Endothelial cell of umbilical vein (primary cell): ENCODE results near the gene SBDS. TPM values are rescaled to one million over a fixed set of nuclear protein-coding genes. Genes with fewer than 3 reads are reported as not detected.
"Not testable (repeated sequence)": the region's sequence is repeated elsewhere in the genome, so short reads cannot be mapped to it uniquely, and the experiment has no call there.

ENCODE experiments used
- BruUV-seq: library from RNA; stranded (reverse); fragments of 400-500 nt; replicated peaks from 2 replicates; lab custom pipeline; 2021; lab: Mats Ljungman, UMichigan
- CTCF ChIA-PET: fragments of 300-600, 350-600 bp; sonication (Branson Sonifier 250); formaldehyde crosslinking; loops from one replicate; lab custom pipeline; 2021; ENCODE audit warnings: antibody characterized with exemption, inconsistent platforms; lab: Charles Lee
- POLR2A ChIA-PET: fragments of 300-600, 350-600 bp; sonication (Branson Sonifier 250); formaldehyde crosslinking; loops from one replicate; lab custom pipeline; 2021; ENCODE audit warnings: antibody characterized with exemption, inconsistent platforms; lab: Charles Lee
- DNase-seq: peaks from one replicate; pipeline ENCODE4 v3.0.0-alpha.2; 2011; ENCODE audit warnings: low read depth, low spot score
- FAIRE-seq: peaks from 2 replicates; lab custom pipeline; 2011; peaks lifted over from hg19 to GRCh38; lab: Jason Lieb, UNC
- H2AFZ ChIP-seq: 2 replicates; pipeline ENCODE4 v1.6.0; 2012; ENCODE audit warnings: low read depth, low read length, control low read depth, inconsistent platforms
- H3K27ac ChIP-seq: 2 replicates; pipeline ENCODE4 v1.5.1; 2011; ENCODE audit warnings: low read depth, mild to moderate bottlenecking, control low read depth, low read length, moderate library complexity; ENCODE audit not compliant: insufficient read depth
- H3K27me3 ChIP-seq, 2 experiments: 2 replicates each; pipeline versions ENCODE4 v1.6.0 to v1.6.1; 2011; ENCODE audit warnings: low read length in 2 of 2, mixed read lengths in 1 of 2; ENCODE audit not compliant: control insufficient read depth in 2 of 2, insufficient read depth in 2 of 2
- H3K36me3 ChIP-seq, 2 experiments: 2 replicates in 1 of 2; 3 replicates in 1 of 2; pipeline ENCODE4 v1.5.1; 2011; ENCODE audit warnings: low read length in 2 of 2, mild to moderate bottlenecking in 1 of 2, moderate library complexity in 1 of 2; ENCODE audit not compliant: control insufficient read depth in 2 of 2, insufficient read depth in 2 of 2; ENCODE audit errors: extremely low read depth in 1 of 2
- H3K4me1 ChIP-seq: 3 replicates; pipeline ENCODE4 v1.5.1; 2011; ENCODE audit warnings: mild to moderate bottlenecking, low read length; ENCODE audit not compliant: control insufficient read depth, insufficient read depth; ENCODE audit errors: extremely low read depth
- H3K4me2 ChIP-seq: 2 replicates; pipeline ENCODE4 v1.6.1; 2011; ENCODE audit warnings: low read length, control low read depth, mixed read lengths; ENCODE audit not compliant: insufficient read depth
- H3K4me3 ChIP-seq, 3 experiments: fragments of 200-600 bp in 1 of 3; sonication (generic), shearing (Covaris generic) in 1 of 3; replicated peaks in 1 of 3; 2 replicates each; pipeline ENCODE4 v1.5.1; 2011 to 2016; ENCODE audit warnings: control low read depth in 3 of 3, low read length in 3 of 3, mild to moderate bottlenecking in 2 of 3, inconsistent platforms in 1 of 3, low read depth in 1 of 3, moderate library complexity in 1 of 3; ENCODE audit not compliant: insufficient read depth in 1 of 3
- H3K79me2 ChIP-seq: 2 replicates; pipeline ENCODE4 v1.6.0; 2012; ENCODE audit warnings: low read length, inconsistent platforms; ENCODE audit not compliant: control insufficient read depth, insufficient read depth
- H3K9ac ChIP-seq: replicated peaks from 2 replicates; pipeline ENCODE3; 2011; ENCODE audit warnings: low read length, control low read depth; ENCODE audit not compliant: insufficient read depth; ENCODE audit errors: extremely low read depth
- H3K9me1 ChIP-seq: replicated peaks from 3 replicates; pipeline ENCODE4 v1.6.0; 2011; ENCODE audit warnings: mild to moderate bottlenecking, low read length; ENCODE audit not compliant: control insufficient read depth, insufficient read depth; ENCODE audit errors: extremely low read depth
- H3K9me3 ChIP-seq: replicated peaks from 2 replicates; pipeline ENCODE4 v1.5.1; 2012; ENCODE audit warnings: low read length, inconsistent platforms; ENCODE audit not compliant: control insufficient read depth, insufficient read depth
- H4K20me1 ChIP-seq: replicated peaks from 2 replicates; pipeline ENCODE3; 2011; ENCODE audit warnings: mild to moderate bottlenecking, low read length; ENCODE audit not compliant: control insufficient read depth, insufficient read depth; ENCODE audit errors: extremely low read depth
- CTCF ChIP-seq, 2 donors: IDR thresholded peaks; 1 replicate in 1 of 2; 2 replicates in 1 of 2; pipeline ENCODE4 v1.5.1; 2011; ENCODE audit warnings: low read length in 2 of 2, mild to moderate bottlenecking in 2 of 2, moderate library complexity in 2 of 2, control low read depth in 1 of 2, inconsistent platforms in 1 of 2, low read depth in 1 of 2; ENCODE audit not compliant: insufficient read depth in 1 of 2; ENCODE audit errors: extremely low read depth in 1 of 2
- EZH2 ChIP-seq: IDR thresholded peaks from 2 replicates; pipeline ENCODE4 v1.6.1; 2012; ENCODE audit warnings: borderline replicate concordance, low read depth, mild to moderate bottlenecking, moderate library complexity, low read length, inconsistent platforms; ENCODE audit not compliant: severe bottlenecking
- FOS ChIP-seq: IDR thresholded peaks from 2 replicates; pipeline ENCODE4 v1.6.1; 2011; ENCODE audit warnings: mild to moderate bottlenecking, low read length, moderate library complexity, borderline replicate concordance; ENCODE audit not compliant: insufficient read depth
- GATA2 ChIP-seq: IDR thresholded peaks from 2 replicates; pipeline ENCODE4 v1.7.0; 2011; ENCODE audit warnings: low read depth, mild to moderate bottlenecking, moderate library complexity, mixed read lengths, low read length; ENCODE audit not compliant: insufficient read length, insufficient read depth
- JUN ChIP-seq: IDR thresholded peaks from 2 replicates; pipeline ENCODE4 v1.6.1; 2011; ENCODE audit warnings: borderline replicate concordance, low read depth; ENCODE audit not compliant: insufficient read length, insufficient read depth
- MAX ChIP-seq: IDR thresholded peaks from 2 replicates; pipeline ENCODE4 v1.6.1; 2011; ENCODE audit not compliant: insufficient read depth, insufficient read length
- MYC ChIP-seq: IDR thresholded peaks from one replicate; pipeline ENCODE4 v1.6.1; 2011; ENCODE audit warnings: mild to moderate bottlenecking, low read depth, low read length
- POLR2A ChIP-seq: IDR thresholded peaks from 2 replicates; pipeline ENCODE4 v1.6.1; 2012; ENCODE audit warnings: low read depth, mild to moderate bottlenecking, control low read depth, low read length
- POLR2AphosphoS5 ChIP-seq: IDR thresholded peaks from 2 replicates; pipeline ENCODE4 v1.6.1; 2012; ENCODE audit warnings: low read depth, mild to moderate bottlenecking, control low read depth, low read length, moderate library complexity; ENCODE audit not compliant: insufficient read depth
- dilution Hi-C: fragments of 300-500 bp; cut with MboI; formaldehyde crosslinking; loops from one replicate; pipeline ENCODE4 v1.15.0; 2019; ENCODE audit warnings: low sequenced_read_pairs; ENCODE audit not compliant: extremely low pct_ligation_motif_present
- intact Hi-C: fragments of 100-400 bp; cut with micrococcal nuclease; formaldehyde crosslinking; loops from one replicate; pipeline ENCODE4 v1.10.0; 2022
- polyA plus RNA-seq, 4 experiments: library from polyadenylated mRNA; depleted of rRNA in 3 of 4; stranded (reverse) in 3 of 4; unstranded in 1 of 4; fragments of >200 nt; gene quantifications; 2 replicates each; pipeline versions ENCODE4 v1.2.1 to v1.2.3, GENCODE V29; 2011 to 2012; ENCODE audit warnings: missing spikeins in 1 of 4
- total RNA-seq: library from RNA; stranded (reverse); gene quantifications from 2 replicates; pipeline ENCODE4 v1.2.3, GENCODE V29; 2021

Gene SBDS
- total and polyA plus RNA-seq, 2 donors (not counting 3 experiments of a cell fraction or from before 2014, with no cell fraction given) = 30.7 to 86.5 TPM

- Histone ChIP-seq H3K79me2 (no peaks in the 10 kb centered on the region), H3K27ac (no peak overlapping the region), H3K9me1 (no peaks in the 10 kb centered on the region), H3K9ac (no peak overlapping the region), H3K36me3 (peaks cover 0 to 4% of the 10 kb centered on the region in 2 experiments), H3K4me3 (no peak overlapping the region), H3K4me1 (no peaks in the 10 kb centered on the region), H3K4me2 (no peak overlapping the region), H3K27me3 (no peaks in the 10 kb centered on the region), H4K20me1 (no peaks in the 10 kb centered on the region), H2AFZ (no peak overlapping the region), H3K9me3 (no peaks in the 10 kb centered on the region)
- no TSS peak for BruUV-seq
- POLR2A ChIA-PET = no interaction called here
- CTCF ChIA-PET = no interaction called here
- dilution Hi-C loops (no loop called here), intact Hi-C loops (no loop called here)
- no peak for TF ChIP-seq CTCF (IDR thresholded peaks at IDR 0.05; ENCODE audit: extremely low read depth in 1 of 2, insufficient read depth in 1 of 2, low read depth in 1 of 2, low read length in 2 of 2)
- TF ChIP-seq MAX = no peak
- no peak for TF ChIP-seq EZH2
- no peak for TF ChIP-seq FOS
- no peak for TF ChIP-seq POLR2AphosphoS5
- TF ChIP-seq MYC = no peak
- TF ChIP-seq POLR2A = no peak
- no peak for TF ChIP-seq JUN
- no peak for TF ChIP-seq GATA2
- no peak for FAIRE-seq
- no peak for DNase-seq
These were observed 37.9 kb upstream of the SBDS start for GRCh38 chr7:67033251-67033650.

GRCh38 chr7:67031685-67032084 is 36.3 kb upstream of the SBDS start:
- intact Hi-C loops, H3K4me2 ChIP-seq, H3K27me3 ChIP-seq, H2AFZ ChIP-seq, CTCF ChIA-PET, H3K9ac ChIP-seq, H3K27ac ChIP-seq, H3K9me1 ChIP-seq, H4K20me1 ChIP-seq, H3K4me1 ChIP-seq, dilution Hi-C loops, H3K79me2 ChIP-seq, H3K4me3 ChIP-seq, H3K9me3 ChIP-seq, BruUV-seq, FAIRE-seq, POLR2A ChIA-PET, DNase-seq, H3K36me3 ChIP-seq: not testable (repeated sequence)
